Colonic mucosa (tissue), 4 donors: Measurements from ENCODE around the gene ACP6. TPM values are rescaled to one million over a fixed set of nuclear protein-coding genes. Genes with fewer than 3 reads are reported as not detected.
"Not testable (repeated sequence)": the region's sequence is repeated elsewhere in the genome, so short reads cannot be mapped to it uniquely, and the experiment has no call there.

Experiments
- DNase-seq: peaks from one replicate; pipeline ENCODE4 v3.0.0-alpha.2; 2020
- H3K27ac ChIP-seq: fragments of 200-600 bp; one replicate; pipeline ENCODE4 v1.8.0; 2021
- H3K27me3 ChIP-seq: fragments of 200-600 bp; one replicate; pipeline ENCODE4 v1.8.0; 2021
- H3K36me3 ChIP-seq: fragments of 200-600 bp; one replicate; pipeline ENCODE4 v1.8.0; 2021
- H3K4me1 ChIP-seq: fragments of 200-600 bp; one replicate; pipeline ENCODE4 v1.8.0; 2021; ENCODE audit warnings: mild to moderate bottlenecking
- H3K4me3 ChIP-seq: fragments of 200-600 bp; one replicate; pipeline ENCODE4 v1.8.0; 2021
- H3K9ac ChIP-seq, 2 donors: one replicate each; pipeline ENCODE4 v1.7.0; 2013; ENCODE audit warnings: control low read depth in 2 of 2, low read depth in 2 of 2, low read length in 2 of 2
- H3K9me3 ChIP-seq: fragments of 200-600 bp; one replicate; pipeline ENCODE4 v1.8.0; 2021
- CTCF ChIP-seq: fragments of 200-600 bp; IDR thresholded peaks from one replicate; pipeline ENCODE4 v1.8.0; 2022; ENCODE audit warnings: antibody characterized with exemption, mild to moderate bottlenecking
- intact Hi-C: fragments of 100-400 bp; cut with DNase I; formaldehyde crosslinking; loops from one replicate; pipeline ENCODE4 v1.14.1; 2022
- total RNA-seq, 2 donors: library from RNA; stranded (reverse); fragmentation: NEBNext Ultra II Directional in 1 of 2; extraction: Animal tissue kit (Norgen Biotek cat#: 25700) in 1 of 2; gene quantifications; one replicate each; pipeline ENCODE4 v1.2.1, GENCODE V29; 2021
- donor health status: healthy.
- donor health status: DM: no; HTN: no; CAD: no.
- donor health status: DM: no; HTN: no; CAD: no.

Gene ACP6
- total RNA-seq, 2 donors from 2014 or later, result 21.6 to 22.7 TPM

GRCh38 chr1:147619741-147620140 lies 50.6 kb downstream of the ACP6 start:
- no peaks in the 10 kb centered on the region for H3K27me3 ChIP-seq
- no peaks in the 10 kb centered on the region for H3K36me3 ChIP-seq
- no peak overlapping the region for H3K9ac ChIP-seq
- no peak overlapping the region for H3K4me3 ChIP-seq
- no peak for TF ChIP-seq CTCF
- no peaks in the 10 kb centered on the region for H3K9me3 ChIP-seq
- no peaks in the 10 kb centered on the region for H3K4me1 ChIP-seq
- intact Hi-C loops, result no loop called here
- DNase-seq, result no peak
- H3K27ac ChIP-seq, result no peak overlapping the region

- Histone ChIP-seq H3K27me3 (no peaks in the 10 kb centered on the region), H3K4me3 (no peak overlapping the region), H3K9me3 (no peaks in the 10 kb centered on the region), H3K36me3 (no peaks in the 10 kb centered on the region), H3K9ac (no peak overlapping the region), H3K27ac (no peak overlapping the region), H3K4me1 (no peaks in the 10 kb centered on the region)
- no peak for DNase-seq
- intact Hi-C loops, result no loop called here
- no peak for TF ChIP-seq CTCF
Observed at GRCh38 chr1:147618771-147619170, 51.6 kb downstream of the ACP6 start.

GRCh38 chr1:147618077-147618569 lies 52.2 kb downstream of the ACP6 start:
- no peak for TF ChIP-seq CTCF
- intact Hi-C loops, result no loop called here
- no peaks in the 10 kb centered on the region for H3K27me3 ChIP-seq
- no peak overlapping the region for H3K4me3 ChIP-seq
- no peak for DNase-seq
- H3K4me1 ChIP-seq, result no peaks in the 10 kb centered on the region
- H3K9ac ChIP-seq, result no peak overlapping the region
- no peaks in the 10 kb centered on the region for H3K36me3 ChIP-seq
- H3K27ac ChIP-seq, result no peak overlapping the region
- H3K9me3 ChIP-seq, result no peaks in the 10 kb centered on the region

- H3K27me3 ChIP-seq, DNase-seq, H3K9ac ChIP-seq, H3K36me3 ChIP-seq, H3K4me3 ChIP-seq, H3K4me1 ChIP-seq, H3K27ac ChIP-seq, H3K9me3 ChIP-seq, intact Hi-C loops: not testable (repeated sequence)
Observed at GRCh38 chr1:147614966-147615365, 55.4 kb downstream of the ACP6 start.

GRCh38 chr1:147613506-147613905 lies 56.8 kb downstream of the ACP6 start:
- Histone ChIP-seq H3K27me3 (no peaks in the 10 kb centered on the region), H3K4me1 (no peaks in the 10 kb centered on the region), H3K27ac (no peak overlapping the region), H3K36me3 (no peaks in the 10 kb centered on the region), H3K9me3 (no peaks in the 10 kb centered on the region), H3K9ac (no peak overlapping the region), H3K4me3 (no peak overlapping the region)
- no peak for TF ChIP-seq CTCF
- intact Hi-C loops, result no loop called here
- no peak for DNase-seq

GRCh38 chr1:147612366-147612765 lies 58.0 kb downstream of the ACP6 start:
- no peak overlapping the region for H3K9ac ChIP-seq
- DNase-seq, result no peak

More at GRCh38 chr1:147612366-147612765, 58.0 kb downstream of the ACP6 start:
- Histone ChIP-seq H3K27ac (no peak overlapping the region), H3K27me3 (no peaks in the 10 kb centered on the region), H3K9me3 (no peaks in the 10 kb centered on the region), H3K36me3 (no peaks in the 10 kb centered on the region), H3K4me3 (no peak overlapping the region), H3K4me1 (no peaks in the 10 kb centered on the region)
- TF ChIP-seq CTCF, result no peak
- intact Hi-C loops, result no loop called here
